CD14-positive monocyte (primary cell): ENCODE measurements around the gene ANO6. TPM values are rescaled to one million over a fixed set of nuclear protein-coding genes. Genes with fewer than 3 reads are reported as not detected.
A peak's percentile ranks its signal among the peaks of the same experiment; 100 is the strongest.
"Not testable (repeated sequence)": the region's sequence is repeated elsewhere in the genome, so short reads cannot be mapped to it uniquely, and the experiment has no call there.

Experiments used
- DNase-seq, 3 donors: peaks; one replicate each; pipeline ENCODE4 v3.0.0-alpha.2; 2011 to 2022
- H2AFZ ChIP-seq: 2 replicates; pipeline ENCODE4 v1.6.0; 2012; ENCODE audit warnings: mild to moderate bottlenecking, low read depth, low read length, inconsistent platforms; ENCODE audit not compliant: insufficient read depth, poor library complexity, severe bottlenecking
- H3K27ac ChIP-seq, 2 donors: 1 replicate in 1 of 2; 2 replicates in 1 of 2; pipeline ENCODE4 v1.5.1; 2012 to 2013; ENCODE audit warnings: low read length in 2 of 2, control low read depth in 1 of 2, inconsistent platforms in 1 of 2, low read depth in 1 of 2, mild to moderate bottlenecking in 1 of 2
- H3K27me3 ChIP-seq, 2 donors: one replicate each; pipeline versions ENCODE4 v1.6.0 to v1.6.1; 2011 to 2013; ENCODE audit warnings: low read length in 2 of 2; ENCODE audit not compliant: control insufficient read depth in 2 of 2, insufficient read depth in 2 of 2
- H3K36me3 ChIP-seq, 2 donors: replicated peaks in 1 of 2; 1 replicate in 1 of 2; 2 replicates in 1 of 2; pipeline versions ENCODE4 v1.5.1 to v1.6.1; 2012 to 2013; ENCODE audit warnings: low read length in 2 of 2, control low read depth in 1 of 2, inconsistent platforms in 1 of 2, mild to moderate bottlenecking in 1 of 2; ENCODE audit not compliant: insufficient read depth in 2 of 2, control insufficient read depth in 1 of 2
- H3K4me1 ChIP-seq, 2 donors: 1 replicate in 1 of 2; 2 replicates in 1 of 2; pipeline versions ENCODE4 v1.5.1 to v1.6.1; 2012 to 2013; ENCODE audit warnings: low read length in 2 of 2, control low read depth in 1 of 2, inconsistent platforms in 1 of 2, mild to moderate bottlenecking in 1 of 2, moderate library complexity in 1 of 2; ENCODE audit not compliant: insufficient read depth in 2 of 2, control insufficient read depth in 1 of 2
- H3K4me2 ChIP-seq: replicated peaks from 2 replicates; pipeline ENCODE3; 2012; ENCODE audit warnings: low read length, moderate library complexity, mild to moderate bottlenecking; ENCODE audit not compliant: poor library complexity, severe bottlenecking; ENCODE audit errors: extremely low read depth
- H3K4me3 ChIP-seq, 3 experiments: fragments of 200-600 bp in 1 of 3; sonication (generic) in 1 of 3; replicated peaks in 1 of 3; 1 replicate in 2 of 3; 2 replicates in 1 of 3; pipeline ENCODE4 v1.5.1; 2011 to 2013; ENCODE audit warnings: low read length in 3 of 3, mild to moderate bottlenecking in 3 of 3, control low read depth in 2 of 3, low read depth in 2 of 3, inconsistent platforms in 1 of 3, moderate library complexity in 1 of 3
- H3K79me2 ChIP-seq: 2 replicates; pipeline ENCODE4 v1.6.0; 2012; ENCODE audit warnings: mild to moderate bottlenecking, control low read depth, inconsistent platforms, low read length, moderate library complexity; ENCODE audit not compliant: insufficient read depth
- H3K9ac ChIP-seq: 2 replicates; pipeline ENCODE4 v1.6.0; 2017; ENCODE audit warnings: low read length, mild to moderate bottlenecking; ENCODE audit not compliant: insufficient read depth, poor library complexity, severe bottlenecking
- H3K9me3 ChIP-seq, 2 donors: replicated peaks in 1 of 2; 1 replicate in 1 of 2; 2 replicates in 1 of 2; pipeline versions ENCODE4 v1.5.1 to v1.6.1; 2012 to 2013; ENCODE audit warnings: low read length in 2 of 2, control low read depth in 1 of 2; ENCODE audit not compliant: control insufficient read depth in 1 of 2, insufficient read depth in 1 of 2
- H4K20me1 ChIP-seq: 2 replicates; pipeline ENCODE4 v1.6.0; 2012; ENCODE audit warnings: mild to moderate bottlenecking, low read length, control low read depth, moderate library complexity; ENCODE audit not compliant: insufficient read depth
- H3K27ac Mint-ChIP-seq, 7 donors: one replicate each; pipeline ENCODE4 v1.8.0; 2020; ENCODE audit warnings: mild to moderate bottlenecking in 7 of 7, mixed read lengths in 7 of 7, moderate library complexity in 6 of 7, inconsistent platforms in 2 of 7
- H3K27me3 Mint-ChIP-seq, 3 donors: one replicate each; pipeline ENCODE4 v1.8.0; 2021 to 2022; ENCODE audit warnings: low read depth in 3 of 3, mild to moderate bottlenecking in 3 of 3, mixed read lengths in 3 of 3, moderate library complexity in 3 of 3, inconsistent platforms in 1 of 3
- H3K36me3 Mint-ChIP-seq, 2 donors: one replicate each; pipeline ENCODE4 v1.8.0; 2020; ENCODE audit warnings: mixed read lengths in 2 of 2, inconsistent platforms in 1 of 2, mild to moderate bottlenecking in 1 of 2
- H3K4me1 Mint-ChIP-seq: one replicate; pipeline ENCODE4 v1.8.0; 2020; ENCODE audit warnings: mild to moderate bottlenecking, mixed read lengths
- H3K4me3 Mint-ChIP-seq, 2 donors: one replicate each; pipeline ENCODE4 v1.8.0; 2020; ENCODE audit warnings: mild to moderate bottlenecking in 2 of 2, mixed read lengths in 2 of 2, moderate library complexity in 1 of 2
- H3K9me3 Mint-ChIP-seq, 7 donors: one replicate each; pipeline ENCODE4 v1.8.0; 2020 to 2022; ENCODE audit warnings: mixed read lengths in 7 of 7, mild to moderate bottlenecking in 6 of 7, moderate library complexity in 6 of 7, inconsistent platforms in 2 of 7
- WGBS: methylation state at CpG from one replicate; pipeline ENCODE4 v1.1.5; 2013; ENCODE audit warnings: missing lambda C conversion rate; ENCODE audit not compliant: insufficient coverage; 5-methylcytosine and 5-hydroxymethylcytosine counted together
- intact Hi-C, 2 donors: fragments of 100-400 bp; cut with micrococcal nuclease; formaldehyde crosslinking; loops; one replicate each; pipeline versions ENCODE4 v1.15.0 to v1.15.1; 2023
- polyA plus RNA-seq, 3 donors: library from polyadenylated mRNA; depleted of rRNA in 1 of 3; unstranded in 2 of 3; stranded (reverse) in 1 of 3; fragments of 300-500 nt in 2 of 3; fragments of >200 nt in 1 of 3; fragmentation: Illumina TruSeq in 2 of 3; gene quantifications; 1 replicate in 2 of 3; 2 replicates in 1 of 3; pipeline ENCODE4 v1.2.3, GENCODE V29; 2012 to 2021
- TF ChIP-seq, protein P1 (sequence below): fragments of 200-600 bp; IDR thresholded peaks from one replicate; pipeline ENCODE4 v1.8.0; 2022; ENCODE audit warnings: antibody characterized with exemption, mild to moderate bottlenecking

The ANO6 gene
- polyA plus RNA-seq, 3 donors, result 20.2 to 48.7 (median 34.1) TPM

DNA sequence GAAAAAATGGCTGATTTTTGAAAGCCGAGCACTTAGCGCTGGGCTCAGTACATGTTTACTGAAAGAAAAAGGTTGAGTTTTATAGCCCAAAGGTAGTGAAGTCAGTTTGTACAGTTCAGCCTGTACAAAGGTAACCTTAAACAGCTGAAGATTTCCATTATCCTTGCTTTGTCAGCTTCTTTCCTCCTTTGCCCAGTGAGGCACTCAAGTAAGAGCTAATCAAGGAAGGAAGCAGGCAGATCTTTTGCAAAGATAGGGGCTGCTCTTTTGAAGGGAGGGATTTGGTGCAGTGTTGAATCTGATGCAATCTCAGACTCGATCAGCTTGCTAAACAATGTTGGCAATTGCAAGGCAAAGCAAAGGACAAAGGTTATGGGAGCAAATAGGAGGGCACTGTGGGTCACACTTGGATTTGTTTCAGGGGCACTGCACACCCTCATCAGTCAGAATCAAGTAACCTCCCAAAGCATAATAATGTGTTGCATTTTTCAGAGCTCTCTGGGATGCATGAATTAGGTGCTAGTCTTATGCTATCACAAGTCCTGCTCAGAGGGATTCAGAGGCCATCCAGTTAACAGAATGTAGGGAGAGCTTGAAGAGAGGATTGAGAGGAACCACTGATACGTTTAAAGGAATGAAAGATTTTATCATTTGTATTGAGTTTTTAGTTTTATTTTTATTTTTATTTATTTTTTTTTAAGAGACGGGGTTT, 44.4 kb downstream of the ANO6 start:
- Histone ChIP-seq H4K20me1 (peaks cover 92% of the 10 kb centered on the region), H3K27ac (peak overlapping the region in 1 of 2 donors; percentile 36), H3K27me3 (no peaks in the 10 kb centered on the region), H3K36me3 (peaks cover 4% of the 10 kb centered on the region in 2 donors), H3K4me2 (no peak overlapping the region), H2AFZ (no peak overlapping the region), H3K9ac (no peak overlapping the region), H3K4me3 (no peak overlapping the region), H3K4me1 (peaks cover 16 to 21% of the 10 kb centered on the region in 2 donors), H3K9me3 (no peaks in the 10 kb centered on the region), H3K79me2 (peaks cover 93% of the 10 kb centered on the region)
- TF ChIP-seq, protein P1, sequence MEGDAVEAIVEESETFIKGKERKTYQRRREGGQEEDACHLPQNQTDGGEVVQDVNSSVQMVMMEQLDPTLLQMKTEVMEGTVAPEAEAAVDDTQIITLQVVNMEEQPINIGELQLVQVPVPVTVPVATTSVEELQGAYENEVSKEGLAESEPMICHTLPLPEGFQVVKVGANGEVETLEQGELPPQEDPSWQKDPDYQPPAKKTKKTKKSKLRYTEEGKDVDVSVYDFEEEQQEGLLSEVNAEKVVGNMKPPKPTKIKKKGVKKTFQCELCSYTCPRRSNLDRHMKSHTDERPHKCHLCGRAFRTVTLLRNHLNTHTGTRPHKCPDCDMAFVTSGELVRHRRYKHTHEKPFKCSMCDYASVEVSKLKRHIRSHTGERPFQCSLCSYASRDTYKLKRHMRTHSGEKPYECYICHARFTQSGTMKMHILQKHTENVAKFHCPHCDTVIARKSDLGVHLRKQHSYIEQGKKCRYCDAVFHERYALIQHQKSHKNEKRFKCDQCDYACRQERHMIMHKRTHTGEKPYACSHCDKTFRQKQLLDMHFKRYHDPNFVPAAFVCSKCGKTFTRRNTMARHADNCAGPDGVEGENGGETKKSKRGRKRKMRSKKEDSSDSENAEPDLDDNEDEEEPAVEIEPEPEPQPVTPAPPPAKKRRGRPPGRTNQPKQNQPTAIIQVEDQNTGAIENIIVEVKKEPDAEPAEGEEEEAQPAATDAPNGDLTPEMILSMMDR, result no peak
- no peaks in the 10 kb centered on the region for H3K9me3 Mint-ChIP-seq
- peaks cover 0 to 3% (median 0%) of the 10 kb centered on the region in 3 donors for H3K27me3 Mint-ChIP-seq
- WGBS, result 0% methylated on average over 1 of the region's 5 CpGs
- no peak overlapping the region for H3K4me3 Mint-ChIP-seq
- H3K36me3 Mint-ChIP-seq, result peaks cover 8 to 10% of the 10 kb centered on the region in 2 donors
- intact Hi-C loops, result no loop called here
- peak overlapping the region in 2 of 7 donors; percentile 3 to 43 for H3K27ac Mint-ChIP-seq
- DNase-seq, result no peak
- peaks cover 25% of the 10 kb centered on the region for H3K4me1 Mint-ChIP-seq

DNA sequence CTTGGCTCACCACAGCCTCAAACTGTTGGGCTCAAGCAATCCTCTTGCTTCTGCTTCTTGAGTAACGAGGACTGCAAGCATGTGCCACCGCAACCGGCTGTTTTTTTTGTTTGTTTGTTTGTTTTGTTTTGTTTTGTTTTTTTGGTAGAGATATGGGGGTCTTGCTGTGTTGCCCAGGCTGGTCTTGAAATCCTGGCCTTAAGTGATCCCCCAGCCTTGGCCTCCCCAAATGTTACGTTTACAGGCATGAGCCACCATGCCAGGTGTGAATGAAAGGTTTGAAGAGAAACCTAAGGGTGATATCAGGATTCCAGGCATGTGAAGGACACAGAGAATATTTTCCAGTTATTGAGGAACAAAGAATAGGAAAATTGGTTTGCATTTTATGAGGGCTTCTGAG, 45.0 kb downstream of the ANO6 start:
- Mint-ChIP-seq H3K36me3 (peaks cover 12% of the 10 kb centered on the region in 2 donors), H3K4me3 (no peak overlapping the region), H3K4me1 (peaks cover 25% of the 10 kb centered on the region), H3K27ac (peak overlapping the region in 1 of 7 donors; percentile 80), H3K27me3 (peaks cover 0 to 3% (median 0%) of the 10 kb centered on the region in 3 donors), H3K9me3 (no peaks in the 10 kb centered on the region)
- Histone ChIP-seq H3K4me3 (no peak overlapping the region), H4K20me1 (peaks cover 92% of the 10 kb centered on the region), H3K9ac (no peak overlapping the region), H3K79me2 (peaks cover 93% of the 10 kb centered on the region), H3K36me3 (peaks cover 4% of the 10 kb centered on the region in 2 donors), H3K27ac (no peak overlapping the region), H3K4me2 (no peak overlapping the region), H3K4me1 (peaks cover 16 to 21% of the 10 kb centered on the region in 2 donors), H3K9me3 (no peaks in the 10 kb centered on the region), H3K27me3 (no peaks in the 10 kb centered on the region), H2AFZ (no peak overlapping the region)
- 86% methylated on average over 4 of the region's 4 CpGs for WGBS
- DNase-seq, result no peak
- intact Hi-C loops, result no loop called here
- TF ChIP-seq, protein P1, result no peak

DNA sequence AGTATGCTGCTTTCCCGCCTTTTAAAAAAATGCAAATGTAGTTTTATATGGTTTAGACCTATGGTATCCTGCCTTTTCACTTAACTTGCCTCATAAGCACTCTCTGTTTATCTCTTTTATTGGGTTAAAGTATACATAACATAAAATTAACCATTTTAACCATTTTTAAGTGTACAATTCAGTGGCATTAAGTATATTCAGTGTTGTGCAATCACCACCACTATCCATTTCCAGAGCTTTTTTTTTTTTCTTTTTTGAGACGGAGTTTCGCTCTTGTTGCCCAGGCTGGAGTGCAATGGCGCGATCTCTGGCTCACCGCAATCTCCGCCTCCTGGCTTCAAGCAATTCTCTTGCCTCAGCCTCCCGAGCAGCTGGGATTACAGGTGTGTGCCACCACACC, 46.3 kb downstream of the ANO6 start:
- peaks cover 10 to 11% of the 10 kb centered on the region in 2 donors for H3K4me1 ChIP-seq
- H3K36me3 ChIP-seq, H3K9me3 ChIP-seq, H3K27ac ChIP-seq, H3K9me3 Mint-ChIP-seq, H3K4me2 ChIP-seq, H3K27me3 ChIP-seq, H3K4me3 ChIP-seq, H3K27ac Mint-ChIP-seq, intact Hi-C loops, H3K4me3 Mint-ChIP-seq, H2AFZ ChIP-seq, H3K9ac ChIP-seq, H3K27me3 Mint-ChIP-seq, DNase-seq: not testable (repeated sequence)
- peaks cover 91% of the 10 kb centered on the region for H4K20me1 ChIP-seq
- peaks cover 12 to 16% of the 10 kb centered on the region in 2 donors for H3K36me3 Mint-ChIP-seq
- 94% methylated on average over 7 of the region's 8 CpGs for WGBS
- H3K79me2 ChIP-seq, result peaks cover 98% of the 10 kb centered on the region
- peaks cover 17% of the 10 kb centered on the region for H3K4me1 Mint-ChIP-seq
